Measurements from ENCODE around the gene S100A4.

GRCh38 chr1:153532769-153533599 lies 12.6 kb downstream of the S100A4 start:
- TF ChIP-seq FOXA1 (IDR thresholded peaks at IDR 0.05), result no peak
- TF ChIP-seq ELF4 (IDR thresholded peaks at IDR 0.05), result no peak

Data from HEK293T (cell line).